ENCODE measurements around the gene RNF151.

Gene RNF151

GRCh38 chr16:1993731-1994131, 27.1 kb downstream of the RNF151 start:
- no peak for DNase-seq

GRCh38 chr16:1997494-1998359, 31.1 kb downstream of the RNF151 start:
- no peak for DNase-seq

- DNase-seq, result no peak
Measured at GRCh38 chr16:1998360-1998835, 31.7 kb downstream of the RNF151 start.

GRCh38 chr16:1998852-1999801, 32.5 kb downstream of the RNF151 start:
- DNase-seq, result no peak

GRCh38 chr16:1999866-2000514, 33.3 kb downstream of the RNF151 start:
- DNase-seq, result no peak

GRCh38 chr16:2001035-2001434, 34.4 kb downstream of the RNF151 start:
- DNase-seq, result no peak

- no peak for DNase-seq
Measured at GRCh38 chr16:2001456-2002355, 35.0 kb downstream of the RNF151 start.

GRCh38 chr16:2002406-2003230, 36.0 kb downstream of the RNF151 start:
- no peak for DNase-seq

- no peak for DNase-seq
Measured at GRCh38 chr16:2003231-2003826, 36.7 kb downstream of the RNF151 start.

GRCh38 chr16:2003827-2004641, 37.4 kb downstream of the RNF151 start:
- peak; percentile 78 for DNase-seq

GRCh38 chr16:2004795-2005517, 38.3 kb downstream of the RNF151 start:
- DNase-seq, result no peak

GRCh38 chr16:2005646-2006045, 39.0 kb downstream of the RNF151 start:
- no peak for DNase-seq

GRCh38 chr16:2006317-2006716, 39.7 kb downstream of the RNF151 start:
- no peak for DNase-seq

- DNase-seq, result no peak
Measured at GRCh38 chr16:2007081-2007836, 40.6 kb downstream of the RNF151 start.

GRCh38 chr16:2008009-2008526, 41.4 kb downstream of the RNF151 start:
- DNase-seq, result no peak

GRCh38 chr16:2008631-2009163, 42.0 kb downstream of the RNF151 start:
- DNase-seq, result no peak

GRCh38 chr16:2009164-2009711, 42.6 kb downstream of the RNF151 start:
- no peak for DNase-seq
